HG03571 (cell line): Measurements from ENCODE around the gene PRR23E.

ENCODE experiments used
- ATAC-seq: cut with Tn5 transposase; IDR thresholded peaks from one replicate; pipeline ENCODE4 v1.9.1; 2021; ENCODE audit not compliant: unreplicated experiment

Gene PRR23E

DNA sequence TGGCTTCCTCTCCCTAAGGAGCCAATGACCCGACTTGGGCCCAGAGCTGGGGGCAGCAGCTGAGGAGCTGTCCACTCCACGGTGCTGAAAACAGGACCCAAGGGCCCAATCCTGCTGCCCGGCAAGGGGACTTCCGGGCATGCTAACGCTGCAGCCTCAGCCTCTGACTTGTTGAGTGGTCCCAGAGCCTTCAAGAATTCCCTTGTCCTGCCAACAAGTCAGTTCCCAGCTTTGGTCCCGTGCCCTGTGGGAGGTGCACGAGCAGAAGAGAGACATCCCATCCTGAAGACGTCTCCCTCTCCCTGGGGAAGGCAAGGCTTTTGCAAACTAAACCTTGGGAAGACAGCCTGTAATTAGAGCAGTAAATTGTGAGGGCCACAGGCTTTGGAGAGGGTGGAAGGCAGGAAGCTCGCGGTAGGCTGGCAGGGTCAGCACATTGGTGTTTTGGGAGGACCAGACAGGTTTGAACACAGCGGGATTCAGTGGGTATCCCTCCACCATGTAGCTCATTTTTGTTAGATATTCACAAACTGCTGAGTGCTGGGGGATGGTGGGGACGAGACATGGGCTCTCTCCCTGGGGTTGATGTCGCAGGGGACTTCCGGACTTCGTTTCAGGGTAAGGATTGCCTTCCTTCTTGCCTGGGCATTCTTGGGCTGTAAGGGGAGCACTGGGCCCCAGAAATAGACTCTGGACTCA, 29.8 kb upstream of the PRR23E start:
- no peak for ATAC-seq

DNA sequence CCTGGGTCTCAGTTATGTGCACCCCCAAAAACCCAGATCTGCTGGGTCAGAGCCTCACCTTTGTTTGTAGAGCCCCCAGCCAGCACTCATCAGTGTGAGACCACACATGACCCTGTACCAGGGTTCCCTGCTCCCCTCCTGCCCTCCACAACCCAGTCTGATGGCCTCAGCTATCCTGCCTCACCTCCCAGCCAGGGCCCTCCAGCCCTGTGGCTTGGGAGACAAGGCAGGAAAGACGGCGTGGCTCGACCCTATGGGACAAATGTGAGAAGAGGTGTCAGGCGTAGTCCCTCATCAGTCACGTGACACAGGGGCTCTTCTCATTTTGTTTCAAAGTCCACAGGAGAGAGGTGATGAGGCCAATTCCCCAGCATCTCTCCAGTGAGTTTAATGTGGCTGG, 28.3 kb upstream of the PRR23E start:
- ATAC-seq, result no peak

GRCh38 chr3:127165036-127165435, 27.9 kb upstream of the PRR23E start:
- no peak for ATAC-seq

DNA sequence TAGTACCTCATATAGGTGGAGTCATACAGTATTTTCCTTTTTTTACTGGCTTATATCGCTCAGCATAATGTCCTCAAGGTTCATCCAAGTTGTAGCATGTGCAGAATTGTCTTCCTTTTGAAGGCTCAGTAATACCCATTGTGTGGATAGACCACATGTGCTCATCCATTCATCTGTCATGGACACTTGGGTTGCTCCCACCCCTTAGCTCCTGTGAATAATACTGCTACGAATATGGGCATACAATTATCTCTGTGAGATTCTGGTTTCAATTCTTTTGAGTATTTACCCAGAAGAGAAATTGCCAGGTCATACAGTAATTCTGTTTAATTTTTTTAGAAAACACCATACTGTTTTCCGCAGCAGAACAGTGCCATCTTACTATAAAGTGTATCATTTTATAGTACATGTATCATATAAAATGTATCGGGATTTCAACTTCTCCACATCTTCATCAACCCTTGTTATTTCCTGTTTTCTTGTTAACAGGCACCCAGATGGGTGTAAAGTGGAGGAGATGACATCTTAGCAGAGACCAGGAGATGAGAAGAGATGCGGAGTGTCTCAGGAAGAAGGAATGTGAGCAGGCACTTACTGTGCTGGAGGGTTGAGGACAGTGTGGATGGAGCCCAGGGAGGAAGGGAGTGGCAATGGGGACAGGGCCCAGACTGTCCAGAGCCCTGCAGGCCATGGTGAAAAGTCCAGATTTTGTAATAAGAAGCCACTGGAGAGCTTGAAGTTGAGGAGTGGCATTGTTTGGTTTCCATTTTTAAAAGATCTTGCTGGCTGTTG, 27.0 kb upstream of the PRR23E start:
- no peak for ATAC-seq

DNA sequence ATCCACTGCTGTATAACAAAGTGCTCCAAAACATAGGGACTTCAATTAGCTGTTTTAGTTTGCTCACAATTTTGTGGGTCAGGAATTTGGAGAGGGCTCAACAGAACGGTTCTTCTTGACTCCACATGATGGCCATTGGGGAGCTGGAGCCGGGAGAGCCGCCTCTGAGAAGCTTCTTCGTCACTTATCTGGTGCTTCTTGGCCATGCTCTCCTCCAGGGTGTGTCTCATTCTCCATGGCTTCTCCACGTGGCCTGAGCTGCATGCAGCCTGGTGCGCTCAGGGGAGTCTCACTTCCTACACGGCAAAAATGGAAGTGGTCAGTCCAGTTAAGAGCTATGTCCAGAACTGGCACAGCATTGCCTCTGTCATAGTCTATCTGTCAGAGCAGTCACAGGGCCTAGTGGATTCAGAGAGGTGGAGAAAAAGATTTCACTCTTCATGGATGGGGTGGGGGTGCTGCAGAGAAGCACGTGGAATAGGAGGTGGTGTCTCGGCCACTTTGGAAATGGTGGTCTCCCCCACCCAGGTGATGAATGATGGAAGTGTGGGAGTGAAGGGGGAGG, 26.3 kb upstream of the PRR23E start:
- no peak for ATAC-seq

DNA sequence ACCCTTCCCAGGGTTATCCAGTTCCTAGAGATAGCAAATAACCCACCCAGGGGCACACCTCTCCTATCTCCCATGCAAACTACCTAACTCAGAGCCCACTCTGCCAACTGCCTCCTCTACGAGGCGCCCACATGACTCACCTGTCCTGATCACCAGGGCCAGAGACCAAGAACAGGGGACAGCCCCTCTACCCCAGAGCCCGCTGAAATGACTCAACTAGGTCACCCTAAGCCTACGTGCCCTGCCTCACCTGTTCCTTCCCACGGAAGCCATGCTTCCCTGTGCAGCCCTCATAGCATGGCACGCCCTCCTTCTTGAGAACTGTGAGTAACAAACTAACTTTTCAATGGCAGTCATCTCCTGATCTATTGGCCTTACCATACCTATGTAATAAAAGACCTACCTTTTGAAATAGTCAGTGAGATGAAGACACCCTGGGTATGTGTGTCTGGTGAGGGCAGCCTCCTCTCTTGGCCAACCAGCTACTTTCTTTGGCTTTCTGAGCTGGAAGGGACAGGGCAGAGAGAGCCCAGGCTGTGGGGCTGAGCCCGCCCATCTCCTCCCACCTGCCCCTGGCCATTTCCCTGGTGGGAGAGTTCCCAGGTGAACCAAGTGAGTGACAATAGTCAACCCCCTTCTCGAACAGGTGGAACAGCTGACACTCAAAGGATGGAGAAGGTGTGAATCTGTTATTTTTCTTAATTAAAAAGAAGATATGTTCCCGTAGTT, 25.5 kb upstream of the PRR23E start:
- ATAC-seq, result no peak

DNA sequence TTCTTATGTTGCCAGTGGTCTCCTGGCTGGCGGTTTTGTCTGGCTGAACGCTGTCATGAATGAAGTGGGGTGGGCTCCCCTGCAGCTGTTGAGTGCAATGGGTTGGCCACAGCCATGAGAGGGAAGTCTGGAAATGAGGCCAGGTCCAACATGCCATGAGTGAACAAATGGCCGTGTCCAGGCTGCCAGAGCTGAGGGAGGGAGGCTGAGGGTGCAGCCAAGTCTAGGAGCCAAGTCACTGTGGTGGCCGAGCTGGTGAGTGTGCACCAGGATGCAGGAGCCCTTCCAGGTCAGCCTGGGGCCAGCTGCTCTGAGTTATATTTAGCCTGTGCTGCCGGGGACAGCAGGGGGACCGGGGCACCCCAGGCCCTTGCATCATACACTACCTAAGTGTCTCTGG, 24.7 kb upstream of the PRR23E start:
- no peak for ATAC-seq

GRCh38 chr3:127170814-127171213, 22.1 kb upstream of the PRR23E start:
- no peak for ATAC-seq

- no peak for ATAC-seq
Measured at GRCh38 chr3:127171320-127171719, 21.6 kb upstream of the PRR23E start.

- no peak for ATAC-seq
Measured at GRCh38 chr3:127171721-127172120, 21.2 kb upstream of the PRR23E start.

GRCh38 chr3:127172211-127172610, 20.7 kb upstream of the PRR23E start:
- no peak for ATAC-seq

DNA sequence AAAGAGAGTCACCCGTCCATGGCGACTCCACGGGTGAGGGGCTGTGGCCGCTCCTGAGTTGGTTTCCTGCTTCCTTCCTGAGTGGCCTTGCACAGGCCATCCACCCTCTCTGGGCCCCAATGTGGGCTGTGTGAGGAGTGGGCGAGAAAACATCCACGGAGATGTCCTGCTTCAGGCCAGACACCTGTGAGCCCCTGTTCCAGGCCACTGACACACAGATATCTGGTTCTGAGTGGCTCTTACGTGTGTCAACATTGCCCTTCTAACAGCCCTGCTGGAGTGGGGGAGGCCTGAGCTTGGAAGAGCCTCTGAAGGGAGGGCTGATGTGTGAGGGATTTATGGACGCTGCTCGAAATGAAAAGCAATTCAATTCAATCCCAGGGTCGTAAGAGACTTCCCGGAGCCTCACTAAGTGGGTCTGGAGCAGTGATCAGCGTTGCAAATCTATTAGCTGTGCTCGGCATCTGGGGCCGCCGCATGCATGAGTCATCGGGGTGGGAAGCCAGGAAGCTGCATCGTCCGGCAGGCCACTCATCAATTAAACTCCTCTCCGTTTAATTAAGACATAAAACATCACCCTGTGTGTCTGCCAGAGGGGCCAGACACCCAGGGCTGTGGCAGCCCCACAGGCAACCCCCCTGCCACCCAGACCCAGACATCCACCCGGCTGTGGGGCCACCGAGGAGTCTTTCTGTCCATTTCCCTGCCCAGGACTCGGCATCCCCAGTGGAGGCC, 20.0 kb upstream of the PRR23E start:
- ATAC-seq, result no peak

GRCh38 chr3:127173516-127174166, 19.3 kb upstream of the PRR23E start:
- ATAC-seq, result no peak

- ATAC-seq, result no peak
Measured at GRCh38 chr3:127174284-127174683, 18.6 kb upstream of the PRR23E start.

GRCh38 chr3:127174715-127175140, 18.2 kb upstream of the PRR23E start:
- ATAC-seq, result no peak

DNA sequence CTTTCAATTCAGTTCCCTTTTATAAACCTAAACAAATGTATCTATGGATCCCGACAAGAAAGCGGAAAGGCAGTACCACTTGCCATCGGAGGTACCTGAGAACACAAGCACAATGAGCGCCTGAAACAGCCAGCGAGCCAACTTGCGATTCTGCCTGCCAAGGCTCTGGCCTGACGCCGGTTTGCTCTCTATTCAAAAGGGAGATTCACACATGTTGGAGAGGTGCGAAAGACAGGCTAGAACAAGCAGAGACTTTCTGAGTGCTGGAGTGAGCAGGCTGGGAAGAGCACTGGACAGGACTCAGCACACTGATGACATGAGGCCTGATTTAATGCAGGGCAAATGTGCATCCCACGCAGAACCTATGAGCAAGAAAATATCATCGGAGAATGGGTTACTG, 17.7 kb upstream of the PRR23E start:
- no peak for ATAC-seq

DNA sequence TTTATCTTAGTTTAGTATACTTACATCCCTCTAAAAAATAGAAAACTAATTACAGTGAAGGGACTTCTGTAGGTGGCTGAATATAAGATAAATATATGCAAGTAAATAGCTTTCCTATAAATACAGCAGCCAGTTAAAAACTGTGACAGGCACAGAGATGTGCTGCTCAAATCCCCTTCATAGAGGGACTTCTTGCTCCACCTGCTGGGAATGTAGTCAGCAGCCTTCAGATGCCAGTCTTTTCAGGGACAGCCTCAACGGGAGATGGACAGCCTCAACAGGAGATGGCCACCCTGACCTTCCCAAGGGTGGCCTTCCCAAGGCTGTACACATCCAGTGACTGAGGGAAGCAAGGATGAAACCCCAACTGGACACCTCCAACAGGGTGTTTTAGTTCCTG, 15.7 kb upstream of the PRR23E start:
- no peak for ATAC-seq

GRCh38 chr3:127180859-127181258, 12.1 kb upstream of the PRR23E start:
- ATAC-seq, result no peak

DNA sequence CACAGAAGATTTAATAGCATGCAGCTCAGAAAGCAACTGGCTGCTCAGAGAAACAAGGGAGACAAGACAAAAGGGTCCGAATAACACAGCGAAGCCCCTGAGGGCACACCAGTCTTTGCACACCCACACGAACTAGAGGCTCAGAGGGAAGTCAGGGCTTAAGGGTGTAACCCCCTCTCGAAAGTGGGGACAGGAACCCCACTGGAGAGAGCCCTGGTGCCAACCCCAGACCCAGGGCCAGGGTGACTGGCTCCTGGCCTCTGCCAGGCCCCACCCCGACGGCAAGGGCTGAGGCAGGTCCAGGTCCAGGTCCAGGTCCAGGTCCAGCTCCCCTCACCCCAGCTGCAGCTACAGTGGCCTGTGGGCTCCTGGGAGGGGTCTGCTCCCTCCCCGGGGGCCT, 10.5 kb upstream of the PRR23E start:
- ATAC-seq, result no peak
